H1 (cell line): ENCODE results near the gene DEGS2. TPM values are rescaled to one million over a fixed set of nuclear protein-coding genes. Genes with fewer than 3 reads are reported as not detected.

Source experiments
- CTCF ChIA-PET: fragments of 300-600 bp; sonication (Branson Sonifier 250); formaldehyde crosslinking; loops from one replicate; lab custom pipeline; 2021; ENCODE audit not compliant: partially characterized antibody; lab: Charles Lee
- POLR2A ChIA-PET: fragments of 300-600 bp; sonication (Branson Sonifier 250); formaldehyde crosslinking; loops from one replicate; lab custom pipeline; 2021; ENCODE audit warnings: inconsistent platforms; ENCODE audit not compliant: partially characterized antibody; lab: Charles Lee
- DNase-seq, 2 experiments: peaks; one replicate each; pipeline versions ENCODE4 v3.0.0 to v3.0.0-alpha.2; 2010 to 2022; ENCODE audit warnings: low spot score in 2 of 2, low read depth in 1 of 2, mixed read lengths in 1 of 2
- FAIRE-seq: peaks from 2 replicates; lab custom pipeline; 2011; peaks lifted over from hg19 to GRCh38; lab: Jason Lieb, UNC
- H2AFZ ChIP-seq: 2 replicates; pipeline ENCODE4 v1.8.1; 2012; ENCODE audit warnings: low read length, inconsistent platforms
- H2AK5ac ChIP-seq: 2 replicates; pipeline ENCODE4 v1.6.1; 2013; ENCODE audit warnings: low read depth, low read length
- H2BK120ac ChIP-seq: replicated peaks from 2 replicates; pipeline ENCODE3; 2013; ENCODE audit warnings: low read depth, low read length, inconsistent platforms
- H2BK12ac ChIP-seq: 2 replicates; pipeline ENCODE4 v1.6.1; 2013; ENCODE audit warnings: low read depth, low read length
- H2BK15ac ChIP-seq: 2 replicates; pipeline ENCODE4 v1.6.1; 2013; ENCODE audit warnings: low read length
- H2BK20ac ChIP-seq: 2 replicates; pipeline ENCODE4 v1.6.1; 2013; ENCODE audit warnings: low read length
- H2BK5ac ChIP-seq: 2 replicates; pipeline ENCODE4 v1.6.1; 2013; ENCODE audit warnings: low read depth, low read length
- H3K14ac ChIP-seq: 2 replicates; pipeline ENCODE4 v1.6.1; 2013; ENCODE audit warnings: inconsistent platforms; ENCODE audit not compliant: insufficient read length
- H3K18ac ChIP-seq: 2 replicates; pipeline ENCODE4 v1.6.1; 2013; ENCODE audit warnings: low read length; ENCODE audit errors: extremely low read depth
- H3K23ac ChIP-seq: 2 replicates; pipeline ENCODE4 v1.6.1; 2013; ENCODE audit warnings: inconsistent platforms; ENCODE audit not compliant: insufficient read length
- H3K23me2 ChIP-seq: 2 replicates; pipeline ENCODE4 v1.6.1; 2013; ENCODE audit warnings: low read depth, low read length
- H3K27ac ChIP-seq: 2 replicates; pipeline ENCODE4 v1.6.1; 2011; ENCODE audit warnings: low read depth, low read length, inconsistent platforms
- H3K27me3 ChIP-seq, 4 experiments: replicated peaks in 1 of 4; 1 replicate in 1 of 4; 2 replicates in 3 of 4; pipeline versions ENCODE4 v1.6.1 to v1.8.1; 2011 to 2013; ENCODE audit warnings: low read length in 3 of 4, mild to moderate bottlenecking in 3 of 4, inconsistent platforms in 2 of 4, mixed read lengths in 2 of 4, moderate library complexity in 1 of 4; ENCODE audit not compliant: control insufficient read depth in 3 of 4, insufficient read depth in 3 of 4; ENCODE audit errors: extremely low read depth in 1 of 4
- H3K36me3 ChIP-seq, 4 experiments: 2 replicates each; pipeline versions ENCODE4 v1.6.1 to v1.8.1; 2011 to 2013; ENCODE audit warnings: mild to moderate bottlenecking in 4 of 4, low read length in 3 of 4, moderate library complexity in 2 of 4, control low read depth in 1 of 4, inconsistent platforms in 1 of 4; ENCODE audit not compliant: insufficient read depth in 4 of 4, control insufficient read depth in 2 of 4
- H3K4ac ChIP-seq: replicated peaks from 2 replicates; pipeline ENCODE3; 2013; ENCODE audit warnings: low read length, low read depth, mixed read lengths, inconsistent platforms; ENCODE audit not compliant: insufficient read length
- H3K4me1 ChIP-seq, 4 experiments: replicated peaks in 1 of 4; 1 replicate in 1 of 4; 2 replicates in 3 of 4; pipeline versions ENCODE4 v1.6.1 to v1.8.1; 2011 to 2013; ENCODE audit warnings: low read length in 3 of 4, inconsistent platforms in 2 of 4, mixed read lengths in 1 of 4; ENCODE audit not compliant: insufficient read depth in 4 of 4, control insufficient read depth in 3 of 4
- H3K4me2 ChIP-seq, 2 experiments: 2 replicates each; pipeline versions ENCODE4 v1.6.1 to v1.8.1; 2011 to 2013; ENCODE audit warnings: low read depth in 2 of 2, low read length in 2 of 2, control low read depth in 1 of 2, inconsistent platforms in 1 of 2, mild to moderate bottlenecking in 1 of 2; ENCODE audit not compliant: insufficient read depth in 1 of 2
- H3K4me3 ChIP-seq, 4 experiments: fragments of 200-600, 300-600 bp in 1 of 4; sonication (generic), shearing (Covaris generic), sonication (Bioruptor Twin) in 1 of 4; 2 replicates each; pipeline versions ENCODE4 v1.5.1 to v1.8.1; 2011 to 2016; ENCODE audit warnings: low read length in 4 of 4, low read depth in 3 of 4, control low read depth in 2 of 4, inconsistent platforms in 2 of 4, mild to moderate bottlenecking in 2 of 4, mixed read lengths in 1 of 4, moderate library complexity in 1 of 4; ENCODE audit not compliant: insufficient read depth in 2 of 4; ENCODE audit errors: extremely low read depth in 1 of 4
- H3K56ac ChIP-seq: replicated peaks from 2 replicates; pipeline ENCODE3; 2013; ENCODE audit warnings: low read depth, mild to moderate bottlenecking, mixed read lengths, low read length, inconsistent platforms; ENCODE audit not compliant: insufficient read length
- H3K79me1 ChIP-seq: 2 replicates; pipeline ENCODE4 v1.6.1; 2013; ENCODE audit warnings: low read depth, low read length, control low read depth
- H3K79me2 ChIP-seq, 2 experiments: 2 replicates each; pipeline versions ENCODE4 v1.6.1 to v1.8.1; 2012 to 2013; ENCODE audit warnings: low read length in 2 of 2, mild to moderate bottlenecking in 2 of 2, inconsistent platforms in 1 of 2; ENCODE audit not compliant: insufficient read depth in 2 of 2, control insufficient read depth in 1 of 2
- H3K9ac ChIP-seq, 4 experiments: replicated peaks in 1 of 4; 1 replicate in 1 of 4; 2 replicates in 3 of 4; pipeline versions ENCODE4 v1.6.1 to v1.8.1; 2011 to 2013; ENCODE audit warnings: low read depth in 3 of 4, low read length in 3 of 4, control low read depth in 2 of 4, mild to moderate bottlenecking in 2 of 4, moderate library complexity in 2 of 4, inconsistent platforms in 1 of 4; ENCODE audit errors: extremely low read depth in 1 of 4
- H3K9me3 ChIP-seq, 2 experiments: 2 replicates each; pipeline versions ENCODE4 v1.6.1 to v1.8.1; 2012 to 2013; ENCODE audit warnings: mild to moderate bottlenecking in 2 of 2, moderate library complexity in 2 of 2, control low read depth in 1 of 2, inconsistent platforms in 1 of 2, low read depth in 1 of 2, low read length in 1 of 2, mixed read lengths in 1 of 2; ENCODE audit not compliant: insufficient read depth in 2 of 2
- H4K20me1 ChIP-seq, 2 experiments: replicated peaks in 1 of 2; 2 replicates each; pipeline versions ENCODE3 to v1.8.1; 2011 to 2013; ENCODE audit warnings: inconsistent platforms in 2 of 2, low read length in 2 of 2, mild to moderate bottlenecking in 1 of 2; ENCODE audit not compliant: insufficient read depth in 2 of 2, control insufficient read depth in 1 of 2
- H4K5ac ChIP-seq: 2 replicates; pipeline ENCODE4 v1.6.1; 2013; ENCODE audit warnings: low read length, low read depth, mixed read lengths, inconsistent platforms; ENCODE audit not compliant: insufficient read length
- H4K8ac ChIP-seq: 2 replicates; pipeline ENCODE4 v1.8.0; 2013; ENCODE audit warnings: mild to moderate bottlenecking, moderate library complexity, low read length, inconsistent platforms; ENCODE audit not compliant: insufficient read depth; ENCODE audit errors: extremely low read depth
- H4K91ac ChIP-seq: replicated peaks from 2 replicates; pipeline ENCODE3; 2013; ENCODE audit warnings: low read length, mixed read lengths, inconsistent platforms; ENCODE audit not compliant: insufficient read length
- SIN3A ChIP-seq, 2 experiments: IDR thresholded peaks in 1 of 2; conservative IDR thresholded peaks in 1 of 2; 2 replicates each; pipeline ENCODE4 v1.6.1; 2011 to 2012; ENCODE audit warnings: low read length in 2 of 2, improper control_type of control experiment in 1 of 2, low read depth in 1 of 2, mild to moderate bottlenecking in 1 of 2
- TEAD4 ChIP-seq: IDR thresholded peaks from 2 replicates; pipeline ENCODE4 v1.6.1; 2012; ENCODE audit warnings: low read depth, low read length, inconsistent platforms, mixed read lengths
- WGBS, 2 experiments: shearing (Covaris generic) in 1 of 2; methylation state at CpG; one replicate each; pipeline versions ENCODE4 v1.1.6 to v1.1.7; 2013 to 2015; ENCODE audit warnings: low lambda C conversion rate in 2 of 2, mixed read lengths in 2 of 2, inconsistent platforms in 1 of 2, low coverage in 1 of 2, missing lambda C conversion rate in 1 of 2; ENCODE audit not compliant: insufficient replicate concordance in 2 of 2, insufficient coverage in 1 of 2, insufficient read length in 1 of 2; ENCODE audit errors: extremely low coverage in 1 of 2, missing lambda C conversion rate in 1 of 2; 5-methylcytosine and 5-hydroxymethylcytosine counted together
- polyA plus RNA-seq, 7 experiments: library from polyadenylated mRNA; depleted of rRNA in 3 of 7; stranded (reverse) in 5 of 7; unstranded in 2 of 7; fragments of >200 nt in 5 of 7; fragments of 200-250 nt in 2 of 7; gene quantifications; 1 replicate in 5 of 7; 2 replicates in 1 of 7; 4 replicates in 1 of 7; pipeline versions ENCODE4 v1.2.1 to v1.2.3, GENCODE V29; 2011 to 2013; ENCODE audit warnings: missing spikeins in 2 of 7, mixed read lengths in 2 of 7
- total RNA-seq: library from RNA; stranded (reverse); fragmentation: NEBNext Ultra II Directional; extraction: Animal tissue kit (Norgen Biotek cat#: 25700); gene quantifications from 2 replicates; pipeline ENCODE4 v1.2.1, GENCODE V29; 2021
- TF ChIP-seq, protein P1 (sequence below), 3 experiments: IDR thresholded peaks; 1 replicate in 2 of 3; 2 replicates in 1 of 3; pipeline versions ENCODE4 v1.5.1 to v1.6.1; 2011; ENCODE audit warnings: low read length in 3 of 3, mild to moderate bottlenecking in 3 of 3, inconsistent platforms in 2 of 3, low read depth in 1 of 3, moderate library complexity in 1 of 3; ENCODE audit not compliant: insufficient read depth in 1 of 3; ENCODE audit errors: control extremely low read depth in 1 of 3

Gene DEGS2
- total and polyA plus RNA-seq, 2 of the 8 experiments (the other 6 are each of a cell fraction or from before 2014, with no cell fraction given), result 0.61 to 0.82 TPM

DNA sequence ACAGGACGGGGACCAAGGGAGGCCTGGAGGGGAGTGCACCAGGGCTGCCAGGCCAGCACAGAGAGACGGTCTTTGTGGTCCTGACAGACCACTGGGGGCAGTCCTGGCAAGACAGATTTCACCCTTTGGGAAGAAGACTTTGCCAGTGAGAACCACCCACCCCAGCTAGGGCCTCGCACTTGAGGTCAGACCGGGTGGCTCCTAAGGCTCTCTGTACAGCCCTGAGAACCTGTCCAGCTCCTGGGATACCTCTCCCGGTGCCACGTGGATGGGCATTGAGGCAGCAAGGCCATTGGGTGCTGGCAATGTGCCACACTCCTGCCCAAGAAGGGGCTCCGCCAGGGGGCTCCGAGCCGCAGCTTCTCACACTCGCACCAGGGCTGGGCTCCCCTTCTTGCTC is 42.4 kb downstream of the DEGS2 start:
- no peak overlapping the region for H4K8ac ChIP-seq
- no peak overlapping the region for H3K4ac ChIP-seq
- no peak overlapping the region for H3K56ac ChIP-seq
- H4K91ac ChIP-seq, result no peak overlapping the region
- no peak overlapping the region for H2BK15ac ChIP-seq
- ChIA-PET POLR2A (interaction anchor here (0.8 to 1.2 kb wide), 3 partner anchors 14 to 26 kb away, joined by 3 read pairs; no protein-coding TSS in a partner anchor), CTCF (interaction anchor here (0.8 to 12.1 kb wide), 10 partner anchors 11 to 81 kb away, joined by 3 to 104 read pairs (median 6); no protein-coding TSS in a partner anchor)
- no peak overlapping the region for H3K4me3 ChIP-seq
- FAIRE-seq, result no peak
- no peak overlapping the region for H2BK20ac ChIP-seq
- TF ChIP-seq, protein P1, sequence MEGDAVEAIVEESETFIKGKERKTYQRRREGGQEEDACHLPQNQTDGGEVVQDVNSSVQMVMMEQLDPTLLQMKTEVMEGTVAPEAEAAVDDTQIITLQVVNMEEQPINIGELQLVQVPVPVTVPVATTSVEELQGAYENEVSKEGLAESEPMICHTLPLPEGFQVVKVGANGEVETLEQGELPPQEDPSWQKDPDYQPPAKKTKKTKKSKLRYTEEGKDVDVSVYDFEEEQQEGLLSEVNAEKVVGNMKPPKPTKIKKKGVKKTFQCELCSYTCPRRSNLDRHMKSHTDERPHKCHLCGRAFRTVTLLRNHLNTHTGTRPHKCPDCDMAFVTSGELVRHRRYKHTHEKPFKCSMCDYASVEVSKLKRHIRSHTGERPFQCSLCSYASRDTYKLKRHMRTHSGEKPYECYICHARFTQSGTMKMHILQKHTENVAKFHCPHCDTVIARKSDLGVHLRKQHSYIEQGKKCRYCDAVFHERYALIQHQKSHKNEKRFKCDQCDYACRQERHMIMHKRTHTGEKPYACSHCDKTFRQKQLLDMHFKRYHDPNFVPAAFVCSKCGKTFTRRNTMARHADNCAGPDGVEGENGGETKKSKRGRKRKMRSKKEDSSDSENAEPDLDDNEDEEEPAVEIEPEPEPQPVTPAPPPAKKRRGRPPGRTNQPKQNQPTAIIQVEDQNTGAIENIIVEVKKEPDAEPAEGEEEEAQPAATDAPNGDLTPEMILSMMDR (IDR thresholded peaks at IDR 0.05; ENCODE audit: control extremely low read depth in 1 of 3, insufficient read depth in 1 of 3, low read depth in 1 of 3, low read length in 3 of 3), result peak in 1 of 3 experiments; percentile 14; a peak in 1 of 4 replicates
- TF ChIP-seq SIN3A (conservative IDR thresholded peaks at IDR 0.05 in 1 of 2, IDR thresholded peaks at IDR 0.05 in 1 of 2; ENCODE audit: low read depth in 1 of 2, low read length in 2 of 2) (no peak), TEAD4 (no peak)
- H3K4me2 ChIP-seq, result no peak overlapping the region
- H3K27me3 ChIP-seq, result no peaks in the 10 kb centered on the region
- no peaks in the 10 kb centered on the region for H3K9me3 ChIP-seq
- no peaks in the 10 kb centered on the region for H3K36me3 ChIP-seq
- no peak overlapping the region for H2BK5ac ChIP-seq
- DNase-seq, result no peak
- H3K9ac ChIP-seq, result no peak overlapping the region
- H4K20me1 ChIP-seq, result peaks cover 0 to 6% of the 10 kb centered on the region in 2 experiments
- no peak overlapping the region for H2BK12ac ChIP-seq
- H3K23me2 ChIP-seq, result no peaks in the 10 kb centered on the region
- H4K5ac ChIP-seq, result no peak overlapping the region
- H3K27ac ChIP-seq, result no peak overlapping the region
- H2AK5ac ChIP-seq, result no peak overlapping the region
- no peaks in the 10 kb centered on the region for H3K79me2 ChIP-seq
- no peak overlapping the region for H3K18ac ChIP-seq
- no peak overlapping the region for H2BK120ac ChIP-seq
- no peaks in the 10 kb centered on the region for H3K4me1 ChIP-seq
- H3K79me1 ChIP-seq, result no peaks in the 10 kb centered on the region
- H2AFZ ChIP-seq, result no peak overlapping the region
- H3K23ac ChIP-seq, result no peak overlapping the region
- H3K14ac ChIP-seq, result no peak overlapping the region
- 93% methylated on average over 10 of the region's 10 CpGs; no CpG with 5 or more reads in 1 of the 2 experiments for WGBS, 2 experiments
